Activated naive CD4-positive, alpha-beta T cell treated with anti-CD3 and anti-CD28 coated beads, Interleukin-2, amount 50 U/mL, for 72 hours (primary cell): Measurements from ENCODE around the gene LRTM2. TPM values are rescaled to one million over a fixed set of nuclear protein-coding genes. Genes with fewer than 3 reads are reported as not detected.

ENCODE experiments used
- total RNA-seq, 2 donors: library from RNA; stranded (reverse); gene quantifications; one replicate each; pipeline ENCODE4 v1.2.3, GENCODE V29; 2022

LRTM2 gene
- total RNA-seq, 2 donors from 2014 or later: not detected

Other genes with a start within 250 kb of the LRTM2 start
- gene FBXL14, start 226.0 kb upstream of the LRTM2 start, total RNA-seq: 10 to 100 TPM; 21.7 to 25.3 TPM
- under 1 TPM in 1 of 2 donors, not detected in 1; 0.18 TPM for gene WNT5B, start 191.3 kb upstream of the LRTM2 start, total RNA-seq
- 10 to 100 TPM; 35.3 to 45.5 TPM for gene ADIPOR2, start 129.5 kb upstream of the LRTM2 start, total RNA-seq
- 1 to 10 TPM; 3.8 to 5.4 TPM for gene CACNA2D4, start 98.1 kb downstream of the LRTM2 start, total RNA-seq
- gene DCP1B, start 183.9 kb downstream of the LRTM2 start, total RNA-seq: 10 to 100 TPM in 1 of 2 donors, 1 to 10 TPM in 1; 9.0 to 13.6 TPM
- under 1 TPM; 0.05 to 0.31 TPM for gene CACNA1C, start 232.4 kb downstream of the LRTM2 start, total RNA-seq